Hematopoietic multipotent progenitor cell treated with erythropoietin and hydrocortisone succinate and interleukin-3 and kit ligand, for 8 days (in vitro differentiated cells): ENCODE results near the gene EHBP1L1.

Experiments used
- DNase-seq: peaks from one replicate; pipeline ENCODE4 v3.0.0-alpha.2; 2015

Gene EHBP1L1

GRCh38 chr11:65575568-65576231 lies at the start of gene EHBP1L1:
EHBP1L1 (plus strand) TSS chr11:65576053; CDS start chr11:65576303, 250 bp downstream.
- DNase-seq = peak; percentile 80

- no peak for DNase-seq
These were observed 49.1 kb upstream of the EHBP1L1 start for GRCh38 chr11:65526744-65527143.

DNA sequence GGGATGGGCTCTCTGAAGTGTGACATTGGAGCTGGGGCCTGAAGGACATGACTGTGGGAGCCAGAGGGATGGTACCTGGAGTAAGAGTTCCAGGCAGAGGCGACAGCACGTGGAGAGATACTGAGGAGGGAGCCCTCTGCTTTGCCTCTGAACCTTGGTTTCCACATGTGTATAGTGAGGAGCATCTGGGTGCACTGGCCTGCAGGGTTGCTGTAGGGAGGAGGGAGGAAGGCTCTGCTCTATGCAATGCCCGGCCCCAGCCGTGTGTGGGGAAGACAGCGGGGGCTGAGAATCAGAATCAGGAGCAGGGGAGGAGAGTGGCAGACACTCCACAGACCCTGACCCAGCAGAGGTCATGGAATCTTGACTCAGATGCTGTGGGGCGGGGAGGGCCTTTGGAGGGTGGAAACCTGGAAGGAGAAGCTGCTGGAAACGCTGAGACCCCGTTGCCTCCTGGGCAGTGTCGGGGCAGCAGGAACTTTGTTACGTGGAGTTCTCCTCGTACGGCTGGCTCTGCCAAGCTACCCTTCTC lies 47.0 kb upstream of the EHBP1L1 start:
- no peak for DNase-seq

GRCh38 chr11:65529475-65530156 lies 46.2 kb upstream of the EHBP1L1 start:
- no peak for DNase-seq

- peak; percentile 51 for DNase-seq
These were observed 45.7 kb upstream of the EHBP1L1 start for GRCh38 chr11:65530157-65530496.

- DNase-seq = no peak
These were observed 43.3 kb upstream of the EHBP1L1 start for GRCh38 chr11:65532388-65533064.

DNA sequence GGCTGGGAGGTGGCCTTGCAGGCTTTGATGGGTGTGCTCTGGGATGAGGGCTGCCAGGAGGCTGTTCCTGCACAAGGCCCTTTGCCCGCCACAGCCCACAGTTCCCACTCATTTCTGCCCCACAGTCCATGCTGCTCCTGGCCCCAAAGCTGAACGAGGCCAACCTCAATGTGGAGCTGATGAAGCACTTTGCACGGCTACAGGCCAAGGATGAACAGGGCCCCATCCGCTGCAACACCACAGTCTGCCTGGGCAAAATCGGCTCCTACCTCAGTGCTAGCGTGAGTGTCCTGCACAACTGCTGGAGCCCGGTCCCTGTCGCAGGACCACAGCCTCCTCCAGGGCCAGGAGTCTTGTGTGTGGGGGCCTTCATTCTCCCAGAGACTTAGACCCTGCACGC lies 40.8 kb upstream of the EHBP1L1 start:
- no peak for DNase-seq

DNA sequence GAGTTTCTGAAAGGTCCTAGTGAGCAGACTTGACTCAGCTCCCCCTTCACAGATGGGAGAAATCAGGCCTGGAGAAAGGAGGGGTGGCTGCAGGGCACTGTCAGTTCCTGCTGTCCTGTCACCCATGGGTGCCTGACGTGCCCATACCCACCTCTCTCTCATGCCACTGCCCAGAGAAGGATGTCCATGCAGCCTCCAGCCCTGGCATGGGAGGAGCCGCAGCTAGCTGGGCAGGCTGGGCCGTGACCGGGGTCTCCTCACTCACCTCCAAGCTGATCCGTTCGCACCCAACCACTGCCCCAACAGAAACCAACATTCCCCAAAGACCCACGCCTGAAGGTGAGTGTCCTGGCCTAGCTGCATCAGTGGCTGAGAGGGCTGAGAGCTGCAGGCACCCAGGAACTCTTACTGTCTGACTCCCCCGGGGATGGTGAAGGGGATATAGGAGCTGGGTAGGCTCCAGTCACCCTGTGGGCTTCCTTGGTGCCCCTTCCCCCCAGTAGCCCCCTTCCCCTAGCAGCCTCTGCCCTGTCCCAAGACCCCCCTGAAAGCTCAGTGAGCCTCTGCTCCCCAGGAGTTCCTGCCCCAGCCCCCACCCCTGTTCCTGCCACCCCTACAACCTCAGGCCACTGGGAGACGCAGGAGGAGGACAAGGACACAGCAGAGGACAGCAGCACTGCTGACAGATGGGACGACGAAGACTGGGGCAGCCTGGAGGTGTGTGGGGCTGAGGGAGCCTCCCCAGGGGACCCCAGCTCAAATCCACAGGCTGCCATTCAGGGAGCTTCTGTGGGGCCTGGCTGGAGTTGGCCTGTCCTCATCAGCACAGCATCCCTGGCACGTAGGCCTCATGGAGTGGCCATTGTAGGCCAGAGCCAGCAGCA lies 39.2 kb upstream of the EHBP1L1 start:
- DNase-seq = no peak

DNA sequence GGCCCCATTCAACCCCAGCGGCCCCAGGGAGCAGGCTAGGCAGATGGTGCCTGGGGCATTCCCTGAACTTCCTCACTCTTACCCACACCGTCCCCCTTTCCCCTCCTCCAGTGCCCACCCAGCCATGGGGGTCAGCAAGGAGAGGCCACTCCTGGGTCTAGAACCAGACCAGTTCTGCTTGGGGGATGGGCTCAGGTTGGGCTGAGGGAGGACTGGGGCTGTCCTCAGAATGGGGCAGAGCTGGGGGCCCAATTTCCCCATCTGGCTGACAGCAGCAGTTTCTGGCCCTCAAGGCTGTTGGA lies 38.6 kb upstream of the EHBP1L1 start:
- no peak for DNase-seq

DNA sequence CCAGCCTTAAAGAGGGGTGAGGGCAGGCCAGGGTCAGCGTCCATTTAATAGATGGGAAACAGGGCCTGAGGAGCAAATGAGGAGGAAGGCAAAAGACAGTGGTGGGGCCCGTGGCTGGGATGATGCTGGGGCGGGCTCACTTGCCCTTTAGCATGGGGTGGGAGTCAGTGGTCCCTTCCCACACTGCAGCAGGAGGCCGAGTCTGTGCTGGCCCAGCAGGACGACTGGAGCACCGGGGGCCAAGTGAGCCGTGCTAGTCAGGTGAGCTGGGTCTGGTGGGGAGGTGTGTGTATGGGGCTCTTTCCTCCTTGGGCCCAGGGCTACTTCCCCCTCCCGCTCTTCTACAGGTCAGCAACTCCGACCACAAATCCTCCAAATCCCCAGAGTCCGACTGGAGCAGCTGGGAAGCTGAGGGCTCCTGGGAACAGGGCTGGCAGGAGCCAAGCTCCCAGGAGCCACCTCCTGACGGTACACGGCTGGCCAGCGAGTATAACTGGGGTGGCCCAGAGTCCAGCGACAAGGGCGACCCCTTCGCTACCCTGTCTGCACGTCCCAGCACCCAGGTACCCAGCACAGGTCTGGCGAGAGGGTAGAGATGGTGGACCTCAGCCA lies 38.1 kb upstream of the EHBP1L1 start:
- no peak for DNase-seq

DNA sequence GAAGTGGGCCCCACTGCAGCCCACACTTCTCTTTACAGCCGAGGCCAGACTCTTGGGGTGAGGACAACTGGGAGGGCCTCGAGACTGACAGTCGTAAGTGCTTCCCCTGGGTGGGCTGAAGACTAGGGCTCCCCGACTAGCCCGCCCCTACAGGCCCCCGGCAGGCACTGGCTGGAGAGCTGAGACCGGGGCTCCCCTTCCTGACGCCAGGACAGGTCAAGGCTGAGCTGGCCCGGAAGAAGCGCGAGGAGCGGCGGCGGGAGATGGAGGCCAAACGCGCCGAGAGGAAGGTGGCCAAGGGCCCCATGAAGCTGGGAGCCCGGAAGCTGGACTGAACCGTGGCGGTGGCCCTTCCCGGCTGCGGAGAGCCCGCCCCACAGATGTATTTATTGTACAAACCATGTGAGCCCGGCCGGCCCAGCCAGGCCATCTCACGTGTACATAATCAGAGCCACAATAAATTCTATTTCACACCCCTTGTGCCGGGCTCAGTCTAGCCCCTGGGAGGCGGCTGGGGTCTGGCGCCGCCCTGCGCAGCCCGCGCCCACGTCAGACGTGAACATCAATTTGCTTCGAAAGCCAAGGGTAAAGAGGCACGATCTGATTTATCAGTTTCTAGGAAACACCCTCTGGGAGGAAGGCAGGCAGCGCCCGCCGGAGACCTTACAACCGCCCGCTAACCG lies 37.5 kb upstream of the EHBP1L1 start:
- no peak for DNase-seq

DNA sequence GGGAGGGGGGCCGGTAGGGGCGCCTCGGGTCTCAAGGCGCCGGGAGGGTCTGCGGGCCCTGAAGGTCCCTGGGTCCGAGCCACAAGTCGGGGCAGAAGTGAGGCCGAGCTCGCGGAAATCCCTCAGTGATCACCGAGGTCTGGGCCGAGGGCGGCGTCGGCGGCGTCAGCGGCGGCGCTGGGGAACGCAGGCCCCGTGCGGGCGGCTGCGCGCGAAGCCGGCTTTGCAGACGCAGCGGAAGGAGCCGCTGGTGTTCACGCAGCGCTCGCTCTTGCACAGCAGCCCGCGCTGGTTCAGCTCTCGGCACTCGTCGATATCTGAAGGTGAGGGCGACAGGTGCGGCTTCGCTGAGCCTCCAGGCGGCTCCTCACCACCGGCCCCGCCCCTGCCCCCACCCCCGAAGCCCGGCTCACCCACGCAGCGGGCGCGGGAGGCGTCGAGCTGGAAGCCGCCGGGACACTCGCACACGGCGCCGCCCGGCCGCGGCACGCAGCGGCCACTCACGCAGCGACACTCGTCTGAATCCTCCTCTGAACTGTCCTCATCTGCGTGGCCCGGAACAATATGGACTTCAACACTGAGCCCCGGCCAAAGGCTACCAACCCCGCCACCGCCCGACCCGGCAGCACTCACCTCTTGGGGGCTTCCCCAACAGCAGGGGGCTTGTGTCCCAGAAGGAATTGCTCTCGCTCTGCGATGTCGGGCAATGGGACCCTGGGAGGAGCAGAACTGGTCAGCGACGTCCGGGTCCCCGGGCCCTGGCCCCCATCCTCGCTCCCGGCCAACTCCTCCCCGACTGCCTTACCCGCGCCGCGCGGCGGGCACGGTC lies 36.7 kb upstream of the EHBP1L1 start:
- DNase-seq = no peak

DNA sequence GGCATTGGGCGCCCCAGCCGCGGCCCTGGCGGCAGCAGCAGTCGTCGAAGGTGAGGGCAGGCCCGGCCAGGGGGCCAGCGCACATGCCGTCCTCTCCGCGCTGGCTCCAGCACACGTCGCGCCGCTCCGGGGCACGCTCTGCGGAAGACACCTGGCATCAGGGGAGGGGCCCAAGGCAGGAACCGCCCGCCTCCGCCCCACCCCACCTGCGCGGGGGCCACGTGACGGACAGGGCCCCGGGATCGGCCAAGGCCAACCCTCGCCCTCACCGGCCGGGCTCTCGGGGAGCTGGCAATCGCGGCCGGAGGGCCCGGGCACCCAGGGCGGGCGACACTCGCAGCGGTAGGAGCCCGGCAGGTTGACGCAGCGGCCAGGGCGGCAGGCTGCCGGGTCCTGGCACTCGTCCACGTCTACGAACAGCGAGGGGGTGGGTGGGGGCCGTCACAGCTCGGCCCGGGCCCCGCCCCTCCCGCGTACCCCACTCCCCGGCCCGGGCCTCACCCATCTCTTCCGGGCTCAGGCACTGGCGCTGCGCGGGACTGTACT lies 36.0 kb upstream of the EHBP1L1 start:
- no peak for DNase-seq

DNA sequence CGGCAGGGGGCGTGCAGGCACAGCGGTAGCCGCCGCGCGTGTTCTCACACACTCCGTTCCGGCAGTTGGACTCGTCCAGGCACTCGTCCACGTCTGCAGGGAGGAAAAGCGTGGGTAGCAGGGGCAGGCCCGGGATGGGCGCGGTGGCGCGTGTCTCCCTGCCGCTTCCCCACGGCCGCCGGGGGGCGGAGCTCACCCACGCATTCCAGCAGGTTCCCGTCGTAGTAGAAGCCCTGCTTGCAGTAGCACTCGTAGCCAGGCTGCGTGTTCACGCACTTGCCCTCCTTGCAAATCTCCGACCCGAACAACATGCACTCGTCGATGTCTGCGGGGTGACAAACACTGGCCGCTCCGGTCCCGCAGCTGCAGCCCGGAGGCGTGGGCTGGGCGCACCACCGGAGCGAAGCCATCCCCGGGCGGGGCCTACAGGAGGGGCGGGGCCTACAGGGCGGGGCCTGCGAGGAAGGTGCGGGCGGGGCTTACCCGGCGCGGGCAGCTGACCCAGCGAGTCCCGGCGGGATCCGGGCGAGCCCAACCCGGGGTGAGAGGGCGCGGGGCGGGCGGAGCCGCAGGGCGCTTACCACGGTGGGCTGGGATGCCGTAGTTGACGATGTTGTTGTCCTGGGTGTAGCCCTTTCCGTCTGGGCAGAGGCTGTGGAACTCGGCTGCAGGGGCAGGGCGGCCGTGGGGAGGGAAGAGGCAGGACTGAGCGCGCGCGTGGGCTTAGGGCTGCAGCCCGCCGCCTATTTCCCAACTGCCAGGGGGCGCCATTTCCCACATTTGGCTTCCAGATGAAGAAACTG lies 35.4 kb upstream of the EHBP1L1 start:
- peak; percentile 86 for DNase-seq

- no peak for DNase-seq
These were observed 34.5 kb upstream of the EHBP1L1 start for GRCh38 chr11:65541093-65541982.

GRCh38 chr11:65542738-65543390 lies 33.0 kb upstream of the EHBP1L1 start:
- no peak for DNase-seq

DNA sequence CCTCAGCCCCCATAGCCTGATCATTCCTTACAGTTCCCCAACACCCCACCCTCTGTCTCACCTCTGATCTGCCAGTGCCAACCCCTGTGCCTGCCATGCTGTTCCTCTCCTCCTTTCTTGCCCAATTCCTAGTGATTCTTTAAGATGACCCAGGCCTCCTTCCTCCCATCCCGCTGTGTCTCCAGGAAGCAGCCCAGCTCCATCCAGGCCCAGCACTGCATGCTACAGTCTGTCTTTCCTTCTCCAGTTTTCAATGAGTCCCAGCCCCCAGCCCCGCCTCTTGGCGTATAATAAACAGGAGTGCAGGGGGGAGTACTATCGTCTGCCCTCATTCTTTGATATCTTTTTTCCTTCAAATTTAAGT lies 30.0 kb upstream of the EHBP1L1 start:
- DNase-seq = no peak

- peak; percentile 88 for DNase-seq
These were observed 29.5 kb upstream of the EHBP1L1 start for GRCh38 chr11:65546217-65546958.
